ENCODE measurements around the gene ABI2.

Gene ABI2

DNA sequence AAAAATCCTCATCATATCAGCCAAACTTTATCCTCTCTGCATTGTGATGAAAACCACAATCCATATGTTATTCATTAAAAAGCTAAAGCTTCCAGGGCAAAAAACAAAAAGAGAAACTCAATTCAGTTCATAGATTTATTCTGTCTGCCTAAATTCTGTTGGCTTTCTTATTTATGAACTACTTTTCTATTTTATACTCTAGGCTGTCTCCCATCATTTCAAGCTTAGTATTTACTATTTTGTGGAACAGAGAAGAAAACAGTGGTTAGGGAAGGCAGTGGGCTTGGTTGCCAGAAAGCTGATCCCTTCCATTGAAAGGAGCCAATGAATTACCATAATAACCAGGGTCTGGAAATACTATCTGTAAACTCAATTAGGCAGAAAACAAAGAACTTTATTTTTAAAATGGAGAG, 135.1 kb downstream of the ABI2 start:
- TF ChIP-seq, protein P1, sequence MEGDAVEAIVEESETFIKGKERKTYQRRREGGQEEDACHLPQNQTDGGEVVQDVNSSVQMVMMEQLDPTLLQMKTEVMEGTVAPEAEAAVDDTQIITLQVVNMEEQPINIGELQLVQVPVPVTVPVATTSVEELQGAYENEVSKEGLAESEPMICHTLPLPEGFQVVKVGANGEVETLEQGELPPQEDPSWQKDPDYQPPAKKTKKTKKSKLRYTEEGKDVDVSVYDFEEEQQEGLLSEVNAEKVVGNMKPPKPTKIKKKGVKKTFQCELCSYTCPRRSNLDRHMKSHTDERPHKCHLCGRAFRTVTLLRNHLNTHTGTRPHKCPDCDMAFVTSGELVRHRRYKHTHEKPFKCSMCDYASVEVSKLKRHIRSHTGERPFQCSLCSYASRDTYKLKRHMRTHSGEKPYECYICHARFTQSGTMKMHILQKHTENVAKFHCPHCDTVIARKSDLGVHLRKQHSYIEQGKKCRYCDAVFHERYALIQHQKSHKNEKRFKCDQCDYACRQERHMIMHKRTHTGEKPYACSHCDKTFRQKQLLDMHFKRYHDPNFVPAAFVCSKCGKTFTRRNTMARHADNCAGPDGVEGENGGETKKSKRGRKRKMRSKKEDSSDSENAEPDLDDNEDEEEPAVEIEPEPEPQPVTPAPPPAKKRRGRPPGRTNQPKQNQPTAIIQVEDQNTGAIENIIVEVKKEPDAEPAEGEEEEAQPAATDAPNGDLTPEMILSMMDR (conservative IDR thresholded peaks at IDR 0.05; ENCODE audit: low read depth, low read length), result no peak
- no peak for DNase-seq (ENCODE audit: low read depth)
- no peak overlapping the region for H3K4me3 ChIP-seq (ENCODE audit: low read length)

DNA sequence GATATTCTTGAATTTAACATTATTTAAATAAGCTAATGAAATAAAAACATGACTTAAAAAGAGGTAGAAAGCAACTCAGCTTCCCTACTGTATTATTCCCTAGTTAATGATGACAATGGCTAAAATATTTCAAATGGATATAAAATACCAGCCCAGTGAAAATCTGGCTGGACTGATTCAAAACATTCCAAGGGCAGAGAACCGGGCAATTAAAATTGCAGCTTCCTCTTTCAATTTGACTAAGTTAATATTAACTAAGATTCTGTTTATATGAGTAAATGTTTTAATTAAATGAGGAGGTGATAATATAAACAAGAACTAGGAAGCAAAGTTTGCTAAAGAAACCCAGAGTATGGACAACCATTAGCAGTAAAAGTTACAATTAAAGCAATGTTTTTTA, 141.4 kb downstream of the ABI2 start:
- no peak overlapping the region for H3K4me3 ChIP-seq (ENCODE audit: low read length)
- TF ChIP-seq, protein P1 (conservative IDR thresholded peaks at IDR 0.05; ENCODE audit: low read depth, low read length), result no peak
- no peak for DNase-seq (ENCODE audit: low read depth)

DNA sequence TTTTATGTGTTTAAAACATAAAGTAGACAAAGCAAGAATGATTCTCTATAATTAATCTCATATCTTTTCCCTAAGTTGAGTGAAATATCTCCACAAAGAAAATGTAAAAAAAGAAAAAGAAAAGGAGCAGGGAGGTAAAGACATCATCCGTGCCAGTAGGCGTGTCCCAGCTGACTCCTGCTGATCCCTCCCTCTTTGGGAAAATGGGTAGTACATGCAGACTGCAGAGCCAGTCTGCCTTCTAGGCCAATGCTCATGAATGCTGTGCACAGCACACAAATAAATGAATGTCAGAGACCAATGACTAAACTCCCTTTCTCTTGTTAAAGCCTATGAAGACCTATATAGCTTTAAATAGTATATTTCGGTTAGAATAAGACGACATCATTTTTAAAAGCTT, 142.2 kb downstream of the ABI2 start:
- no peak for DNase-seq (ENCODE audit: low read depth)
- H3K4me3 ChIP-seq (ENCODE audit: low read length), result no peak overlapping the region
- TF ChIP-seq, protein P1 (conservative IDR thresholded peaks at IDR 0.05; ENCODE audit: low read depth, low read length), result no peak

DNA sequence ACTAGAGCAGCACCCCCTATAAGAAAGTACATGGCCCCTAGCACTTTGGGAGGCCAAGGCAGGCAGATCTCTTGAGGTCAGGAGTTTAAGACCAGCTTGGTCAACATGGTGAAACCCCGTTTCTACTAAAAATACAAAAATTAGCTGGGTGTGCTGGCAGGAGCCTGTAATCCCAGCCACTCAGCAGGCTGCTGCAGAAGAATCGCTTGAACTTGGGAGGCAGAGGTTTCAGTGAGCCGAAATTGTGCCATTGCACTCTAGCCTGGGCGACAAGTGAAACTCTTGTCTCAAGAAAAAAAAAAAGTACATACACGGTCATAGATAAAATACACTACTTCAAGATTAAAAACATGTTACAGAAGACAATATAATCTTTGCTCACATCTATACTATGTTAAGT, 143.1 kb downstream of the ABI2 start:
- TF ChIP-seq, protein P1 (conservative IDR thresholded peaks at IDR 0.05; ENCODE audit: low read depth, low read length), result no peak
- no peak for DNase-seq (ENCODE audit: low read depth)
- H3K4me3 ChIP-seq (ENCODE audit: low read length), result no peak overlapping the region

DNA sequence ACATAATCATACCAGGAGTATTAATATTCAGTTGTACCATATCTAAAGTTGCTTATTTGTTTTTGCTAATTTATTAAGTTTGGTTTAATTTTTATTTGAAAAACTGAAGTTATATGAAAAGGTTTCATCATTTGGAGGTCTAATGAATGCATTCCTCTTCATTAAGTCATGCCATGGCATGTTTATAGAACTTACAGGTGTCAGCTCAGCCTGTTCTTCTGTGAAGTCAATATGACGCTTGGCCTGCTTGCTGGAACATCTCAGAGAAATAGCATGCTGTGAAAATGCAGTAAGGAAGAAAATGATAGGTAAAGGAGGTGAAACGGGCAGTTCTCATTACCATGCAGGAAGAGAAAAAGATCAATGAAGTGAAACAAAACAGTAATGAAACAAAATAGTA, 148.7 kb downstream of the ABI2 start:
- no peak for DNase-seq (ENCODE audit: low read depth)
- H3K4me3 ChIP-seq (ENCODE audit: low read length), result no peak overlapping the region
- TF ChIP-seq, protein P1 (conservative IDR thresholded peaks at IDR 0.05; ENCODE audit: low read depth, low read length), result no peak

DNA sequence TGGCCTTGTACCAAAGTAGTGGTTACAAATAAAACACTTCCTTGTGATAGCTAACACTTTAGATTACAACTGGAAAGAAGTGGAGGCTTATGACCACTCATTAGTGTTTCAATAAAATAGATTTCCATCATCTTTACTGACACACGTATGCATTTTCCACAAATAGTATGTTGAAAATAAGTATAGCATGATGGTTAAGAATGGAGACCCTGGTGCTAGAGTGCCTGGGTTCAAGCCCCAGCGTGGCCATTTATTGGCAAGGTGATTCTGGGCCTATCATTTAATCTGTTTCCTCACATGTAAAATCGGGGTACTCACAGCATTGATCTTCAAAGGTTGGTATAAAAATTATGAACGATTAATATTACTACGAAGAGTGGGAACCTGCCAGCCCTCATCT, 152.4 kb downstream of the ABI2 start:
- DNase-seq (ENCODE audit: low read depth), result no peak
- no peak overlapping the region for H3K4me3 ChIP-seq (ENCODE audit: low read length)
- TF ChIP-seq, protein P1 (conservative IDR thresholded peaks at IDR 0.05; ENCODE audit: low read depth, low read length), result no peak

DNA sequence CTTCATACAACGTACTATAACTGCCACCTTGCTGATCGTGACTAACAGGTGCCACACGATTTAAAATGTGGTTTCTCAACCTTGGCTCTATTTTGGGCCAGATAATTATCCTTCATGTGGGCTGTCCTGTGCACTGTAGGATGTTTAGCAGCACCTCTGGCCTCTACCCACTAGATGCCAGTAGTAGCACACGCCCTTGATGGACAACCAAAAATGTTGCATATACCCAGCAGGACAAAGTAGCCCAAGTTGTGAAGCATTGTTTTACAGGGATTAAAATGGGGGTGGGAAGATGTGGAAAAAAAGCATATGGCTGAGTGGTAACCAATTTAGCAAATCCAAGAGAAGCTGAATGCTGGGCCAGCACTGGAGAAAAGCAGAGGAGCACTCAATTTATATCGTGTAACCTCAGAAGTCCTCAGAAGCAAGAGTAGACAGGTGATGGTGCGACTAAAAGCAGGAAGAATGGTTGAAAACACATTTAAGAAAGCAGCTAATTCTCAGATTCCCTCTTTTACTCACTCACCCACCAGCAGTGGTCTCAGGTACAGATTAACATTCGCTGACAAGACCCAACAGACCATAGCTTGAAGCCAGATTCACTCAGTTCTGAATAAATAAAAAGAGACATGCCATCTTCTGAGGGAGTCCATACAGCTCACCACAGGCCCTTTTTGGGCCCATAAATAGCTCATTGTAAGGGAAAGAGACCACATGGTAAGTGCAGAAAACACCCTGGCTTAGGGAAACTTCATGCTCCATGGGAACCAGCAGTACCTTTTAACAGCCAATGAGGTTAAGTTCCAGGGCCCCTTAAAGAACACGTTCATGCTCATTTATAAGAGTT, 156.3 kb downstream of the ABI2 start:
- no peak overlapping the region for H3K4me3 ChIP-seq (ENCODE audit: low read length)
- TF ChIP-seq, protein P1 (conservative IDR thresholded peaks at IDR 0.05; ENCODE audit: low read depth, low read length), result peak; percentile 78
- DNase-seq (ENCODE audit: low read depth), result peak; percentile 15

All from retinal pigment epithelial cell (primary cell).